Prostate gland (tissue), 2 donors: ENCODE data around the gene RPP38. TPM values are rescaled to one million over a fixed set of nuclear protein-coding genes. Genes with fewer than 3 reads are reported as not detected.

ENCODE experiments used
- DNase-seq: peaks from one replicate; pipeline ENCODE4 v3.0.0-alpha.2; 2019; ENCODE audit warnings: low spot score
- H3K27ac ChIP-seq, 2 donors: fragments of 200-600 bp; sonication (generic); 2 replicates each; pipeline ENCODE4 v1.5.1; 2017 to 2019
- H3K27me3 ChIP-seq: fragments of 200-600 bp; sonication (generic); replicated peaks from 2 replicates; pipeline ENCODE4 v1.5.1; 2019; ENCODE audit not compliant: insufficient read depth
- H3K36me3 ChIP-seq, 2 donors: fragments of 200-600 bp; sonication (generic); 1 replicate in 1 of 2; 2 replicates in 1 of 2; pipeline versions ENCODE4 v1.5.1 to v1.8.1; 2017 to 2019
- H3K4me1 ChIP-seq: fragments of 200-600 bp; sonication (generic); replicated peaks from 2 replicates; pipeline ENCODE4 v1.5.1; 2019
- H3K4me3 ChIP-seq, 2 donors: fragments of 200-600 bp; sonication (generic); 2 replicates each; pipeline ENCODE4 v1.5.1; 2017 to 2019
- H3K9me3 ChIP-seq: fragments of 200-600 bp; sonication (generic); 2 replicates; pipeline ENCODE4 v1.5.1; 2017
- CTCF ChIP-seq, 4 experiments: fragments of 200-600 bp in 2 of 4; fragments of 450-650 bp in 2 of 4; sonication (generic) in 2 of 4; IDR thresholded peaks; 1 replicate in 3 of 4; 2 replicates in 1 of 4; pipeline ENCODE4 v1.5.1; 2016 to 2019; ENCODE audit warnings: antibody characterized with exemption in 4 of 4, mild to moderate bottlenecking in 2 of 4, moderate library complexity in 2 of 4
- POLR2A ChIP-seq: fragments of 450-650 bp; IDR thresholded peaks from one replicate; pipeline ENCODE4 v1.6.1; 2016; ENCODE audit warnings: antibody characterized with exemption, mild to moderate bottlenecking
- POLR2AphosphoS5 ChIP-seq: sonication (generic); formaldehyde crosslinking; IDR thresholded peaks from one replicate; pipeline ENCODE4 v1.6.1; 2017; ENCODE audit warnings: antibody characterized with exemption
- WGBS: methylation state at CpG from one replicate; pipeline ENCODE4 v1.1.5; 2018; 5-methylcytosine and 5-hydroxymethylcytosine counted together
- intact Hi-C: fragments of 100-400 bp; cut with DNase I; formaldehyde crosslinking; loops from one replicate; pipeline ENCODE4 v1.14.2; 2022
- total RNA-seq, 2 donors: library from RNA; depleted of rRNA; stranded (reverse); fragments of >200 nt; gene quantifications; one replicate each; pipeline ENCODE4 v1.1.0, GENCODE V29; 2016

RPP38 gene
- total RNA-seq, 2 donors from 2014 or later: 17.5 to 20.9 TPM

DNA sequence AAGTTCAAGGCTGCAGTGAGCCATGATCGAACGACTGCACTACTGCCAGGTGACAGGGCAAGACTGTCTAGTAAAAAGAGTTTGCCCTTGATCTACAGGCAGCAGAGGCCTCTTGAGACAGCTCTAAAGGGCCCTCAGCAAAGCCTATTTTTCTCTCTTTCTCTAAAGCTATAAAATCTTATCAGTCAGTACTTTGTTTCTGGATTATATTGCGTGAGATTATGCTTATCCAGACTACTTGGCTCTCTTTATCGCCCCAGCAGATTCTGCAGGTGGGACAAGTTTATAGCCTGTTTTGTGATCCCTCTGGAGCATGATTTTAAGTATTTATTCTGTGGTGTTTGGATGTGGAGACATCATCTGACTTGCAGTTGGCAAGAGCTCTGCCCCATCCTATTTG, 2.7 kb downstream of the RPP38 start:
- no peak for DNase-seq
- Histone ChIP-seq H3K27me3 (no peaks in the 10 kb centered on the region), H3K36me3 (no peaks in the 10 kb centered on the region), H3K4me3 (no peak overlapping the region), H3K9me3 (no peaks in the 10 kb centered on the region), H3K27ac (no peak overlapping the region), H3K4me1 (no peaks in the 10 kb centered on the region)
- intact Hi-C loops: loop anchor here (5.0 to 10.0 kb wide), 4 partner anchors 65 to 605 kb away; partner anchors contain the start of genes CDNF, HSPA14, MEIG1 and MSANTD7
- 61% methylated on average over 4 of the region's 4 CpGs for WGBS
- TF ChIP-seq POLR2AphosphoS5: no peak
- TF ChIP-seq POLR2A: no peak
- TF ChIP-seq CTCF (IDR thresholded peaks at IDR 0.05): no peak

DNA sequence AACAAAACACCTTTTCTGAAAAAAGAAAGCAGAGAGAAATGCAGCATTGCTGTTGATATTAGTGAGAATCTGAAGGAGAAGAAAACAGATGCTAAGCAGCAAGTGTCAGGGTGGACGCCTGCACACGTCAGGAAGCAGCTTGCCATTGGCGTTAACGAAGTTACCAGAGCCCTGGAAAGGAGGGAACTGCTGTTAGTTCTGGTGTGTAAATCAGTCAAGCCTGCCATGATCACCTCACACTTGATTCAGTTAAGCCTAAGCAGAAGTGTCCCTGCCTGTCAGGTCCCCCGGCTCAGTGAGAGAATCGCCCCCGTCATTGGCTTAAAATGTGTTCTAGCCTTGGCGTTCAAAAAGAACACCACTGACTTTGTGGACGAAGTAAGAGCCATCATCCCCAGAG, 6.4 kb downstream of the RPP38 start:
- intact Hi-C loops: loop anchor here (10.0 kb wide), 2 partner anchors 61 to 609 kb away; partner anchors contain the start of gene NMT2
- Histone ChIP-seq H3K27me3 (no peaks in the 10 kb centered on the region), H3K27ac (no peak overlapping the region), H3K4me3 (no peak overlapping the region), H3K36me3 (no peaks in the 10 kb centered on the region), H3K9me3 (no peaks in the 10 kb centered on the region), H3K4me1 (no peaks in the 10 kb centered on the region)
- 80% methylated on average over 9 of the region's 9 CpGs for WGBS
- TF ChIP-seq POLR2A (no peak), POLR2AphosphoS5 (no peak), CTCF (IDR thresholded peaks at IDR 0.05) (no peak)
- DNase-seq: no peak

DNA sequence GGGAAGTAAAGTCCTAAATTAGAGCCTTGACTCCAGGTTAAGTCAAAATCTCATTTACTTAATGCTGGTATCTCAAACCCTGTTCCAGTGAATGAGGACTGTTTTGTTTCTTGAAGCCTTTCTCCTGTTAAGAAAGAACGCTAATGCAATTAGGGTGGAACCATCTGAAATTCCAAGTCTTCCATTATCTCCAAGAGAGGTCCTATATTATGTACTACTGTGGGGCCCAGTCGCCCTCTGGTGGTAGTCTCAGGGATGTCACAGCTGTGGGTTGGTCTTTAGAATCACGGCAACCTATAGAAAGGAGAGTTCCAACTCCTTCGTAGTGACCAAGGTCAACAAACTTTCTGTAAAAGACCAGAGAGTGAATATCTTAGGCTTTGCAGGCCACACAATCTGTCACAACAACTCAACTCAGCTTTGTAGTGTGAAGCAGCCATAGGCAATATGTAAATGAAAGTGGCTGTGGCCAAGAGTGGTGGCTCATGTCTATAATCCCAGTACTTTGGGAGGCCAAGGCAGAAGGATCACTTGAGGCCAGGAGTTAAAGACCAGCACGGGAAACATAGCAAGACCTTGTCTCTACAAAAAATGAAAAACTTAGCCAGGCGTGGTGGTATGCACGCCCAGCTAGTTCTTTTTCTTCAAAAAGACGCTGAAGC, 9.3 kb downstream of the RPP38 start:
- peak; percentile 74 for DNase-seq
- H3K36me3 ChIP-seq: no peaks in the 10 kb centered on the region
- no peaks in the 10 kb centered on the region for H3K9me3 ChIP-seq
- no peak overlapping the region for H3K27ac ChIP-seq
- no peak overlapping the region for H3K4me3 ChIP-seq
- no peaks in the 10 kb centered on the region for H3K4me1 ChIP-seq
- 48% methylated on average over 8 of the region's 8 CpGs for WGBS
- TF ChIP-seq CTCF (IDR thresholded peaks at IDR 0.05) (peak; percentile 74 to 88 (median 86)), POLR2AphosphoS5 (peak; percentile 37), POLR2A (no peak)
- intact Hi-C loops: loop anchor here (10.0 kb wide), 2 partner anchors 58 to 612 kb away; partner anchors contain the start of gene NMT2
- no peaks in the 10 kb centered on the region for H3K27me3 ChIP-seq

DNA sequence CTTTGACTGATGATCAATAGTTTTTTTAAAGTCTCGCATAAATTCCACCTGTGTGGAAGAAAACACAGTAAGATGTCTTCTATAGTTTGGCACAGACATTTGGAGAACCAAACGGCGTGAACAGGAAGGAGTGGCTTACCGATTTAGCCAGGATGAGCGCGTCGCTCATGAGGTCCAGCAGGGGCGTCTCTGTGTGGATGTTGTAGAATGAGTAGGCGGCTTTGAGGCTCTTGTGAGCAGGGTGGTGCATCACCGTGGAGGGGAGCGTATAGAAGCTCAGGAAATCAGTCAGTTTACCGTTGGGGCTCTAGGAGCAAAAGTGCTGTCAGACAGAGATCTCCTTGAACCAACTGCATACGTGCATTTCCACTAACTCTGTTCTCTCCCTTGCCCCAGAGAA, 15.5 kb downstream of the RPP38 start:
- no peak for TF ChIP-seq POLR2AphosphoS5
- no peak for TF ChIP-seq CTCF (IDR thresholded peaks at IDR 0.05)
- no peak for TF ChIP-seq POLR2A
- intact Hi-C loops: no loop called here
- Histone ChIP-seq H3K4me1 (no peaks in the 10 kb centered on the region), H3K9me3 (no peaks in the 10 kb centered on the region), H3K27me3 (no peaks in the 10 kb centered on the region), H3K4me3 (no peak overlapping the region), H3K27ac (no peak overlapping the region), H3K36me3 (no peaks in the 10 kb centered on the region)
- DNase-seq: no peak
- 95% methylated on average over 13 of the region's 13 CpGs for WGBS

DNA sequence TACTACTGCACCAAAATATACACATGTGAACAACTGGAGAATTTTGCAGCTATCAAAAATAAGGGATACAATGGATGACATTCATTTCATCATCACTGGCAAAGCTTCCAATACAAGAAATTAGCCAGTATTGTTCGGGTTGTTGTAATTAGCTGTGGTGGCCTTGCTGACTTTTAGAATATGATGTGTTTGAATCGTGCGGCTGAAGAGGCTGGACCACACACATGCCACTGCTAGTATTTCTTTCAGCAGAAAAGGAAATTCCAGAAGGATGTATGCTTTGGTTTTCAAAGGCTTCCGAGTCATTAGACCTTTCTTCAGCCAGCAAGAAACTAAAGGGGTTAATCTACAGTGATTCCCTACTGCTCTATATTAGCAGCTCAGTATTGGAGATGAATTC, 16.6 kb downstream of the RPP38 start:
- intact Hi-C loops: no loop called here
- Histone ChIP-seq H3K27me3 (no peaks in the 10 kb centered on the region), H3K4me1 (no peaks in the 10 kb centered on the region), H3K27ac (no peak overlapping the region), H3K4me3 (no peak overlapping the region), H3K36me3 (no peaks in the 10 kb centered on the region), H3K9me3 (no peaks in the 10 kb centered on the region)
- no peak for DNase-seq
- 94% methylated on average over 4 of the region's 4 CpGs for WGBS
- TF ChIP-seq POLR2A: no peak
- TF ChIP-seq CTCF (IDR thresholded peaks at IDR 0.05): no peak
- TF ChIP-seq POLR2AphosphoS5: no peak
